GM03348 (cell line): ENCODE data around the gene FAM234A.
A peak's percentile ranks its signal among the peaks of the same experiment; 100 is the strongest.
"Not testable (repeated sequence)": the region's sequence is repeated elsewhere in the genome, so short reads cannot be mapped to it uniquely, and the experiment has no call there.

Experiments used
- DNase-seq: peaks from one replicate; pipeline ENCODE4 v3.0.0; 2012; ENCODE audit warnings: low spot score

FAM234A gene

GRCh38 chr16:265711-266110 is 31.1 kb downstream of the FAM234A start:
- no peak for DNase-seq

GRCh38 chr16:266258-267164 is 31.9 kb downstream of the FAM234A start:
- DNase-seq: no peak

DNA sequence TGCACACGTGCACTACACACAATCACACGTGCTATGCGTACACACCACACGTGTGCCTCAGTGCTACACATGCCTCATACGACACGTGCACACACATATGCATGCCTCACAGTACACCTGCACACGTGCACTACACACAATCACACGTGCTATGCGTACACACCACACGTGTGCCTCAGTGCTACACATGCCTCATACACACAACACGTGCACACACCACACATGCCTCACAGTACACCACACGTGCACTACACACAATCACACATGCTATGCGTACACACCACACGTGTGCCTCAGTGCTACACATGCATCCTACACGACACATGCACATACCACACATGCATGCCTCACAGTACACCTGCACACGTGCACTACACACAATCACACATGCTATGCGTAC is 32.9 kb downstream of the FAM234A start:
- not testable (repeated sequence) for DNase-seq

GRCh38 chr16:268141-269053 is 33.8 kb downstream of the FAM234A start:
- no peak for DNase-seq

- DNase-seq: no peak
These were observed 34.6 kb downstream of the FAM234A start for GRCh38 chr16:269061-269796.

DNA sequence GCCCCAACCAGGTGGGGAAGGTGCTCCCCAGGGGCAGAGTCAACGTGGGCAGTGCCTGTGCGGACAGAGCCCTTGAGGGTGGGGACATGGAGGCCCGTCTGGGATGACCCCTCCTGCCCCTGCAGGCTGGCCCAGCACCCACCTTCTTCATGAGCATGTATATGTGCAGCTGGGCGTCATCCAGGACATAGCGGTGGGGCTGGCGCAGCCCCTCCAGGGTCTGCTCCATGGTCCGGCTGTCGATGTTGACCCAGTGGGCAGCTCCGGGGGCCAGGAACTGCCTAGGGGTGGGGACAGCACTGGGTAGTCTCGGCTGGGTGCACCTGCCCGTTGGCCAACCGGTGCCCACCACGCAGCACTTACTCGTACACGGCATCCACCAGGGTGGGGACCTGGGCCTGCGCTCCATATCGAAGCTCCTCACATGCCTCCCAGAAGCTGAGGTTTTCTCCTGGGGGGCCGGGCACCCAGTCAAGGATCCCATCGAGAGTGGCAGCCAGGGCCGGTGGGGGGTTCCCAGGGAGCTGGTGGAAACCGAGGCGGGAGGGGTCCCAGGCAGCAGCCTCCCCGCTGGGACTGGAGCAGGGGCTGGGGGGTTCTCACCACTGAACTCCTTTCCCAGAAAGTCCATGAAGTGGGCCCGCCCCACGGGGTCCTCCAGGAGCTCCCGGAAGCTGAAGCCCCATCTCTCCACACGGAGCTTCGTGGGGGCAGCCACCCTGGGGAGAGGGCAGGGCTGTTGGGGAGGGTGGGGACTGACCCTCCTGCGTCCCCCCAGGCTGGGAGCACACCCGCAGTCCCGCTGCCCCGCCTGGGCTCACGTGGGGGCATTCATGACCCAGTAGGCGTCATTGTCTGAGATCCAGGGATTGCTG is 36.0 kb downstream of the FAM234A start:
- DNase-seq: no peak

GRCh38 chr16:272633-273546 is 38.3 kb downstream of the FAM234A start:
- DNase-seq: no peak

DNA sequence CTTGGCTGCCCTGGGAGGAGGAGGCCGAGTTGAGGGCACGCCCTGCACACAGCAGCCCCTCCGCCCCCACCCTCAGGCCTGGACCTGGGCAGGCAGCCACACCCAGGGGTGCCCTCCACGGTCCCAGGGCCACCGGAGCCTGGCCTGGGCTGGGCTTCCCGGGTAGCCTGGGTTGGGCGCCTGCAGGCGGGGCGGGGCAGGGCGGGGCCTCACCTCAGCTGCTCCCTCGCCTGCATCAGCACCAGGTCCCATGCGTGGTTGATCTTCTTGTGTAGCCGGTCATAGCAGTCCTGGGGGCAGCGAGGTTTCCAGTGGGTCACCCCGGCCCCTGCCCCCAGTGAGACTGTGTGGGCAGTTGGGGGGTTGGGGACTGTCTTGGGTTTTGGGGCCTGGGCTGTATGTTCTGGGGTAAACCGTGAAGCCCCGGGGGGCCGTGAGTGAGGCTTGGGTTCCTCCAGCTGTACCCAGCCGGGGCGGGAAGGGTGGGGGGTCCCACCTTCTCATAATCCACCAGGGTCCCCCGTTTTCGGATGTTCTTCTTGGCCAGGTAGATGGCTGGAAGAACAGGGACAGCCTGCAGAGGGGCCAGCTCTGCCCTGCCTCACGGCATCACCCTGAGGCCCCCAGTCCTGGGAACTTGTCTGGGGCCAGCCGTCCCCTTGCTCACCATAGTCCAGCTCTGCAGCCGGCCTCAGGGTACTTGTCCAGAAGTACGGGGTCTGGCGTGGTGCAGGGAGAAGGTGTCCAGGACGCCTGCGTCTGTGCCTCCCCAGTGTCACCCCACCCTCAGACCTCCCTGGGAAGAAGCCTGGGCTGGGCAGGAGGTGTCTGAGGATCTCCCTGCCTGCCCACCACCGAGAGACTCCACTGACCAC is 39.2 kb downstream of the FAM234A start:
- no peak for DNase-seq

GRCh38 chr16:275041-275641 is 40.5 kb downstream of the FAM234A start:
- peak; percentile 53 for DNase-seq

- DNase-seq: peak; percentile 79
These were observed 41.2 kb downstream of the FAM234A start, which contains the start of gene RGS11 for GRCh38 chr16:275786-276232. Gene RGS11, minus strand, starts transcription at chr16:275944. Its CDS starts 33 bp downstream, at chr16:275911.

- no peak for DNase-seq
These were observed 41.9 kb downstream of the FAM234A start for GRCh38 chr16:276426-277077.

DNA sequence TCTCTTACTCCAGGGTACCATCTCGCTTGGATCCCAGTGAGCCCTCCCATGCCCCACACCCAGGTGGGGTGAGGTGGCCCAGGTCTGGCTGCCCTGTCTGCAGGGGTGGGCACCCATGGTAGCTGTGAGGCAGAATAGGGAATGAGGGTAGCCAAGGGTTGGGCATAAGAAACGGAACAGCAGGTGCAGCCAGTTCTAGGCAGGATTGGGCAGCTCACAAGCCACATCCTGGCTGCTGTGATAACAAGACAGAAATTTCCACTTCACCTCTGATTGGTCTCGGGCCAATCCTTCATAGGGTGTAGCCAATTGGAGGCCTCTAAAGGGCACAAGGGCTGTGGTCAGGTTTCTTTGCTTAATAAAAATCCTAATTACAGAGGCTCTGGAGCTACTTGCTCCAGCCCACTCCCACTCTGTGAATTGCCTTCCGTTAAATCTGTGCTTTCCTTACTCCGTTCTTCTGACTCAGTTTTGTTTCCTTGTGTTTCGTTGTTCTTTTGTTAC is 44.3 kb downstream of the FAM234A start:
- DNase-seq: no peak

GRCh38 chr16:279531-279930 is 44.9 kb downstream of the FAM234A start:
- DNase-seq: no peak

GRCh38 chr16:280005-280460 is 45.4 kb downstream of the FAM234A start:
- DNase-seq: no peak

GRCh38 chr16:280552-280951 is 45.9 kb downstream of the FAM234A start, which contains the start of gene ARHGDIG:
Gene ARHGDIG, plus strand, starts transcription at chr16:280591. Its CDS starts 90 bp downstream, at chr16:280681.
- DNase-seq: peak; percentile 67

DNA sequence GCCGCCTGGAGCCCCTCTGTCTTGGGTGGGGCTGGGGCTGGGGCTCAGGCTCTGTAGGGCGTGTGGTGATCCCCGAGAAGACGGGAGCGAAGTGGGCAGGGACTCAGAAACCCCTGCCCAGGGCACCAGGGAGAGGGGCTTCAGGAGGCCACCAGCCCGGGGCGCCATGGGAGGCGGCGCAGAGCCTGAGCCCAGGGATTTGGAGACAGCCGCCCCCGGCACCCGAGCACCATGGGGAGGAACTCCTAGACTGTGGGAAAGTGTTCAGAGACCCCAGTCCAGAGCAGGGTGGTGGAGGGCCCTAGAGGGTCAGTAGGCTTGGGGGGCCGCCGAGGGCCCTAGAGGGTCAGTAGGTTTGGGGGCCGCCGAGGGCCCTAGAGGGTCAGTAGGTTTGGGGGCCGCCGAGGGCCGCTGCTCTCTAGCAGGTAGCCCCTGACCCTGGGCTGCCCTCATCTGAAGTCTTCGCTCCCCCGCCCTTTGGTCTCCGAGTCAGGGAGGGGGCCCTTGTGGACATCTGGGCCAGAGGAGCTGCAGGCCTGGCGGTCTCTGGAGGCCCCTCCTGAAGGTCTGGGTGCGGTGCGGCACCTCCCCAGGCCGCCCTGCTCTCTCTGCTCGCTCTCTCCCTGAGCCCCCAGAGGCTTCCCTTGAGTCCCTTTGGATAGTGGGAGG is 46.5 kb downstream of the FAM234A start:
- DNase-seq: no peak
